HuH-7 (cell line): ENCODE results near the gene EIF3CL.
"Not testable (repeated sequence)": the region's sequence is repeated elsewhere in the genome, so short reads cannot be mapped to it uniquely, and the experiment has no call there.

Experiments used
- DNase-seq: peaks from one replicate; pipeline ENCODE4 v3.0.0; 2011; ENCODE audit warnings: low spot score

EIF3CL gene

DNA sequence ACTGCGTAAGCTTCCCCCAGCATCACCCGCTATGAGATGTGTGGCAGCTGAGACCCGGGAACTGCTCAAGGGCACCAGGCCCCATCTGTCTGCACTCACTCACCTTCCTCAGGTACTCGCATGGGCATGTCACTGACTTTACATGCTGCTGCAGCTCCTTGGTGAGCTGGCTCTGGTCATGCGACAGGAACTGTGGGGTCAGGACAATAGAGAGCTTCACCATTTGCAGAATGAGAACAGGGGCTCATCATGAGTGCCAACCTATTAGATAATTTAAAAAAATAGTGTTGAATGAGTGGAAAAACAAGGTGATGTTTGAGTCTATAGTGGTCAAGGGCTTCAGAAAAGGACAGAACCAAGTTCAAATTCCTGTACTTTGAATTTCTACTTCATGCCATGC is 41.0 kb downstream of the EIF3CL start:
- DNase-seq, result not testable (repeated sequence)

DNA sequence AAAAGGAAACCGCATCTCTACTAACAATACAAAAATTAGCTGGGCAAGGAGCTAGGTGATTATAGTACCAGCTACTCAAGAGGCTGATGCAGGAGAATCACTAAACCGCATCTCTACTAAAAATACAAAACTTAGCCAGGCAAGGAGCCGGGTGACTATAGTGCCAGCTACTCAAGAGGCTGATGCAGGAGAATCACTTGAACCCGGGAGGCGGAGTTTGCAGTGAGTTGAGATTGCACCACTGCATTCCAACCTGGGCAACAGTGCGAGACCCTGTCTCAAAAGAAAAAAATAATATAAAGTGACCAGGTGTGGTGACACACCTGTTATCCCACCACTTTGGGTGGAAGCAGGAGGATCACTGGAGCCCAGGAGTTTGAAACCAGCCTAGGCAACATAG is 65.4 kb downstream of the EIF3CL start:
- DNase-seq, result not testable (repeated sequence)

DNA sequence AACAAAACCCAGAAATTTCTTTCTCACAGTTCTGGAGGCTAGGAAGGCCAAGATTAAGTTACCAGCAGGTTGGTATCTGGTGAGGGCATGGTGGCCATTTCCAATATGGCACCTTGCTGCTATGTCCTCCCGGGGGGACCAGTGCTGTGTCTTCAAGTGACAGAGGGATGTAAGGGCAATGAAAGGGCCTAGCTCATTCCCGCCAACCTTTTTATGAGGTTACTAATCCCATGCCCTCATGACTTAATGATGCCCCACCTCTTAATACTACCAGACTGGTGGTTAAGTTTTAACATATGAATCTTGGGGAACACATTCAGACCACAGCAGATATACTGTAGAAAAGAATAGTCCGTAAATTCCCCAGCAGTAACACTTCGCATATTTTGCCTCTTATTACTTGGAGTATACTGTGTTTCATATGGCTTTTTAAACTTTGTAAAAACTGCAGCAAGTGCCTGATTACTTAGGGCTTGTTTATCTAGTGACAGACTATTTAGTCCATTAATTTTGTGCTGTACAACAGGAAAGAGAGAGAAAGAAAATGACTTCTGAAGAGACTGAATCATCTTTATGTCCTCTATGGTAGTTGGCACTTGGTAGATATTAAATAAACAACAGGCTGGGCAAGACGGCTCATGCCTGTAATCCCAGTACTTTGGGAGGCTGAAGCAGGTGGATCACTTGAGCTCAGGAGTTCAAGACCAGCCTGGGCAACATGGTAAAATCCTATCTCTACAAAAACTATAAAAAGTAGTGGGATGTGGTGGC is 66.5 kb downstream of the EIF3CL start:
- DNase-seq, result not testable (repeated sequence)

DNA sequence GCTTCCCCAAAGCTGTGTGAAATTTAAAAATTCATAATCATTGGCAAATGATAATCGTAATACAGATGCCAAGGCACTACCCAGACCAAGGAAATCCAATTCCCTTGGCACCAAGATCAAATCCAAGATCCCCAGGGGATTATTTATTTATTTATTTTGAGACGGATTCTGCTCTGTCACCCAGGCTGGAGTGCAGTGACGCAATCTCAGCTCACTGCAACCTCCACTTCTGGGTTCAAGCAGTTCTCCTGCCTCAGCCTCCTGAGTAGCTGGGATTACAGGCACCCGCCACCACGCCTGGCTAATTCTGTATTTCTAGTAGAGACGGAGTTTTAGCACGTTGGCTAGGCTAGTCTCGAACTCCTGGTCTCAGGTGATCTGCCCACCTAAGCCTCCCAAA is 68.0 kb downstream of the EIF3CL start:
- not testable (repeated sequence) for DNase-seq

DNA sequence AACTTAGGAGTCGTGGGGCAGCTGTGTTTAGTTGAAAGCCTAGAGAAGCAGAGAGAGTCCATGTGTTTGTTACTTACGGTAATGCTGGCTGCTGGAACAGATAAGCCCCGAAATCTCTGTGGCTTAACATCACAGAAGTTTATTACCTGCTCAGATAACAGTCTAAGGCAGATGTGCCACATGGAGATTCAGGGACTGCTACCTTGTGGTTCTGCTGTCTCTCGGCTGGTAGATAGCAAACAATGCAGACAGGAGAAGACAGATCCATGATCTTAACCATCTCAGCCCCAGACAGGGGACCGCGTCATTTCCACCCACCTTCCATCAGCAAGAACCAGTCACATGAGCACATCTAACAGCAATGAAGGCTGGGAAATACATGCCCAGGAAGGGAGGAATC is 71.0 kb downstream of the EIF3CL start:
- not testable (repeated sequence) for DNase-seq

DNA sequence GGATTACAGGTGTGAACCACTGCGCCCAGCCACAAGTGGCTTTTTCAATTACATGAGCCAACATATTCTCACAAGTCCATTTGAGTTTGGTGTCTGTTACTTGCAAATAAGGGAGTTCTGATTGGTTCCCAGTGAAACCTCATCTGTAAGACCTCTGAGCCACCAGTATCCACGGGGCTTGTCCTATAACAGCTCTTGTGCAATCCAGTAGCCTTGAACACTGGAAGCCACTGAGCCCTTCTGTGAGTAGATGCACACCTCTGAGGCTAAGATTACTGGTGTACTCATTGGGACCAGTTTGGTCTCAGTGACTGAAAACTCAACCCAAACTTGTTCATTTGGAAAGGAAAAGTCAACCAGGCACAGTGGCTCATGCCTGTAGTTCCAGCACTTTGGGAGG is 72.7 kb downstream of the EIF3CL start:
- not testable (repeated sequence) for DNase-seq

DNA sequence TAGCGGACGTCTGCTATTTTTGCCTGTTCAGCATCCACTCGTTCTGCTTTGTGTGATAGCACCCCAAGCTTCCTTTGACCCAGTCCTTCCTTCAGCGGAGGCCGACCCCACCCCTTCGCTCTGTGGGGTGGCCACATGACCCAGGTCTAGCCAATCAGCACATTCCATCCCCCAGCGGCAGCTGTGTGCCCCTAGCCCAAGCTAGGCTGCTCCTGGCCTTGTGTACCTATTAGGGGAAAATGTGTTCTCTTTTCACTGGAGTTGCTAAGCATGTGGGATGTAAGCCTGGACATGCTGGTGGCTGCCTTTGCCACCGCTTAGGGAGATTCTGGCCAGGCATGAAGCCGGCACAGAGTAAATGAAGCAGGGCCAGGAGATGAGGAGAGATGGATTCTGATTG is 73.4 kb downstream of the EIF3CL start:
- DNase-seq, result not testable (repeated sequence)
